Right renal pelvis (tissue), 4 donors: ENCODE measurements around the gene NR2F2. TPM values are rescaled to one million over a fixed set of nuclear protein-coding genes. Genes with fewer than 3 reads are reported as not detected.
A peak's percentile ranks its signal among the peaks of the same experiment; 100 is the strongest.

Experiments
- DNase-seq, 4 donors: peaks; one replicate each; pipeline ENCODE4 v3.0.0-alpha.2; 2013; ENCODE audit warnings: low read depth in 4 of 4, low spot score in 3 of 4, missing footprints in 1 of 4
- polyA plus RNA-seq, 4 donors: library from polyadenylated mRNA; unstranded; fragments of 120-200 nt; gene quantifications; one replicate each; pipeline ENCODE4 v1.2.1, GENCODE V29; 2013; ENCODE audit not compliant: insufficient read length in 4 of 4

Gene NR2F2
- polyA plus RNA-seq, 4 donors: 350 to 428 (median 397) TPM

- no peak for DNase-seq
Measured at GRCh38 chr15:96341513-96342405, 11.3 kb downstream of the NR2F2 start.

GRCh38 chr15:96342406-96343112 is 12.1 kb downstream of the NR2F2 start:
- no peak for DNase-seq

- no peak for DNase-seq
Measured at GRCh38 chr15:96343113-96344059, 12.9 kb downstream of the NR2F2 start.

- DNase-seq: no peak
Measured at GRCh38 chr15:96344060-96344705, 13.7 kb downstream of the NR2F2 start.

- DNase-seq: no peak
Measured at GRCh38 chr15:96344706-96345559, 14.4 kb downstream of the NR2F2 start.

- DNase-seq: no peak
Measured at GRCh38 chr15:96345560-96346399, 15.3 kb downstream of the NR2F2 start.

- DNase-seq: no peak
Measured at GRCh38 chr15:96346409-96346970, 16.0 kb downstream of the NR2F2 start.

- peak in 1 of 4 donors; percentile 65 for DNase-seq
Measured at GRCh38 chr15:96347181-96348111, 16.9 kb downstream of the NR2F2 start.

- no peak for DNase-seq
Measured at GRCh38 chr15:96348112-96349027, 17.9 kb downstream of the NR2F2 start.

- DNase-seq: no peak
Measured at GRCh38 chr15:96349034-96349856, 18.7 kb downstream of the NR2F2 start.

GRCh38 chr15:96349857-96350720 is 19.6 kb downstream of the NR2F2 start:
- no peak for DNase-seq

- DNase-seq: peak in 1 of 4 donors; percentile 31
Measured at GRCh38 chr15:96350934-96351724, 20.6 kb downstream of the NR2F2 start.
